ENCODE data around the gene ZNF618. TPM values are rescaled to one million over a fixed set of nuclear protein-coding genes. Genes with fewer than 3 reads are reported as not detected.
A peak's percentile ranks its signal among the peaks of the same experiment; 100 is the strongest.

Gene ZNF618
- polyA plus RNA-seq, 3 donors, result 0.53 to 1.9 (median 0.78) TPM

- peak overlapping the region; percentile 79 for H2AFZ ChIP-seq (ENCODE audit: insufficient read depth, low read depth, low read length, poor library complexity, severe bottlenecking)
- Mint-ChIP-seq H3K4me3 (peak overlapping the region; percentile 61 to 87), H3K4me1 (peaks cover 34% of the 10 kb centered on the region), H3K36me3 (peaks cover 0 to 6% of the 10 kb centered on the region in 2 donors), H3K27ac (peak overlapping the region in 4 of 7 donors; percentile 75 to 80 (median 76)), H3K27me3 (ENCODE audit: low read depth in 3 of 3) (peaks cover 0 to 2% (median 0%) of the 10 kb centered on the region in 3 donors), H3K9me3 (peaks cover 0 to 15% (median 6%) of the 10 kb centered on the region in 7 donors)
- no peaks in the 10 kb centered on the region for H4K20me1 ChIP-seq (ENCODE audit: insufficient read depth, low read length)
- no peaks in the 10 kb centered on the region for H3K27me3 ChIP-seq (ENCODE audit: control insufficient read depth in 2 of 2, insufficient read depth in 2 of 2, low read length in 2 of 2)
- H3K27ac ChIP-seq (ENCODE audit: low read depth in 1 of 2, low read length in 2 of 2), result peak overlapping the region; percentile 22 to 76
- H3K4me1 ChIP-seq (ENCODE audit: control insufficient read depth in 1 of 2, insufficient read depth in 2 of 2, low read length in 2 of 2), result peaks cover 24 to 26% of the 10 kb centered on the region in 2 donors
- 17% methylated on average over 1 of the region's 1 CpG for WGBS (ENCODE audit: insufficient coverage)
- H3K4me2 ChIP-seq (replicated peaks; ENCODE audit: extremely low read depth, low read length, poor library complexity, severe bottlenecking), result peak overlapping the region; percentile 73
- H3K4me3 ChIP-seq (replicated peaks in 1 of 3; ENCODE audit: low read depth in 2 of 3, low read length in 3 of 3), result peak overlapping the region; percentile 37 to 72 (median 69)
- H3K9ac ChIP-seq (ENCODE audit: insufficient read depth, low read length, poor library complexity, severe bottlenecking), result peak overlapping the region; percentile 39
- H3K79me2 ChIP-seq (ENCODE audit: insufficient read depth, low read length), result peaks cover 37% of the 10 kb centered on the region
- no peaks in the 10 kb centered on the region for H3K9me3 ChIP-seq (replicated peaks in 1 of 2; ENCODE audit: control insufficient read depth in 1 of 2, insufficient read depth in 1 of 2, low read length in 2 of 2)
- no peaks in the 10 kb centered on the region for H3K36me3 ChIP-seq (replicated peaks in 1 of 2; ENCODE audit: control insufficient read depth in 1 of 2, insufficient read depth in 2 of 2, low read length in 2 of 2)
- no peak for DNase-seq
- no peak for TF ChIP-seq CTCF (IDR thresholded peaks at IDR 0.05)
- intact Hi-C loops (cut with micrococcal nuclease), result no loop called here
Observed at GRCh38 chr9:113886026-113886369, 9.9 kb downstream of the ZNF618 start.

- H3K4me3 Mint-ChIP-seq, result peak overlapping the region; percentile 61 to 87
- peak overlapping the region in 1 of 2 donors; percentile 76 for H3K27ac ChIP-seq (ENCODE audit: low read depth in 1 of 2, low read length in 2 of 2)
- H3K4me2 ChIP-seq (replicated peaks; ENCODE audit: extremely low read depth, low read length, poor library complexity, severe bottlenecking), result peak overlapping the region; percentile 73
- peaks cover 37% of the 10 kb centered on the region for H3K79me2 ChIP-seq (ENCODE audit: insufficient read depth, low read length)
- H2AFZ ChIP-seq (ENCODE audit: insufficient read depth, low read depth, low read length, poor library complexity, severe bottlenecking), result peak overlapping the region; percentile 79
- peak in 2 of 3 donors; percentile 17 to 35 for DNase-seq
- peak overlapping the region; percentile 37 to 72 (median 69) for H3K4me3 ChIP-seq (replicated peaks in 1 of 3; ENCODE audit: low read depth in 2 of 3, low read length in 3 of 3)
- H3K4me1 ChIP-seq (ENCODE audit: control insufficient read depth in 1 of 2, insufficient read depth in 2 of 2, low read length in 2 of 2), result peaks cover 24 to 26% of the 10 kb centered on the region in 2 donors
- H3K4me1 Mint-ChIP-seq, result peaks cover 34% of the 10 kb centered on the region
- no CpG with 5 or more reads among the region's 1 CpG for WGBS (ENCODE audit: insufficient coverage)
- peaks cover 0 to 6% of the 10 kb centered on the region in 2 donors for H3K36me3 Mint-ChIP-seq
- H3K36me3 ChIP-seq (replicated peaks in 1 of 2; ENCODE audit: control insufficient read depth in 1 of 2, insufficient read depth in 2 of 2, low read length in 2 of 2), result no peaks in the 10 kb centered on the region
- peaks cover 0 to 2% (median 0%) of the 10 kb centered on the region in 3 donors for H3K27me3 Mint-ChIP-seq (ENCODE audit: low read depth in 3 of 3)
- no peaks in the 10 kb centered on the region for H4K20me1 ChIP-seq (ENCODE audit: insufficient read depth, low read length)
- TF ChIP-seq CTCF (IDR thresholded peaks at IDR 0.05), result no peak
- peak overlapping the region in 5 of 7 donors; percentile 55 to 80 (median 75) for H3K27ac Mint-ChIP-seq
- H3K9ac ChIP-seq (ENCODE audit: insufficient read depth, low read length, poor library complexity, severe bottlenecking), result peak overlapping the region; percentile 39
- no peaks in the 10 kb centered on the region for H3K27me3 ChIP-seq (ENCODE audit: control insufficient read depth in 2 of 2, insufficient read depth in 2 of 2, low read length in 2 of 2)
- peaks cover 0 to 15% (median 6%) of the 10 kb centered on the region in 7 donors for H3K9me3 Mint-ChIP-seq
- intact Hi-C loops (cut with micrococcal nuclease), result no loop called here
- H3K9me3 ChIP-seq (replicated peaks in 1 of 2; ENCODE audit: control insufficient read depth in 1 of 2, insufficient read depth in 1 of 2, low read length in 2 of 2), result no peaks in the 10 kb centered on the region
Observed at GRCh38 chr9:113886466-113886865, 10.4 kb downstream of the ZNF618 start.

All from CD14-positive monocyte (primary cell).